MG63 (cell line): Measurements from ENCODE around the gene FGF18. TPM values are rescaled to one million over a fixed set of nuclear protein-coding genes. Genes with fewer than 3 reads are reported as not detected.
A peak's percentile ranks its signal among the peaks of the same experiment; 100 is the strongest.
"Not testable (repeated sequence)": the region's sequence is repeated elsewhere in the genome, so short reads cannot be mapped to it uniquely, and the experiment has no call there.

Experiments used
- DNase-seq: peaks from one replicate; pipeline ENCODE4 v3.0.0-alpha.2; 2020
- H3K27me3 ChIP-seq: fragments of 250-450 bp; sonication (Bioruptor Pico); 2 replicates; pipeline ENCODE4 v1.5.1; 2020; ENCODE audit warnings: mild to moderate bottlenecking, moderate library complexity
- H3K36me3 ChIP-seq: fragments of 250-450 bp; sonication (Bioruptor Pico); 2 replicates; pipeline ENCODE4 v1.5.1; 2020; ENCODE audit warnings: mild to moderate bottlenecking, moderate library complexity
- H3K4me3 ChIP-seq: fragments of 250-450 bp; sonication (Bioruptor Pico); 2 replicates; pipeline ENCODE4 v1.5.1; 2020; ENCODE audit warnings: mild to moderate bottlenecking, moderate library complexity
- H3K9me3 ChIP-seq: fragments of 250-450 bp; sonication (Bioruptor Pico); 2 replicates; pipeline ENCODE4 v1.5.1; 2020; ENCODE audit warnings: mild to moderate bottlenecking, moderate library complexity
- total RNA-seq: library from RNA; depleted of rRNA; stranded (reverse); fragments of >200 nt; shearing (Covaris generic); gene quantifications from 2 replicates; pipeline ENCODE4 v1.2.3, GENCODE V29; 2014; ENCODE audit warnings: low replicate concordance; rRNA removed

Gene FGF18
- total RNA-seq: 7.8 and 11.2 TPM in 2 replicates

- Histone ChIP-seq H3K36me3 (peaks cover 30% of the 10 kb centered on the region), H3K4me3 (peak within 1 kb of the TSS; percentile 52), H3K27me3 (no peaks in the 10 kb centered on the region), H3K9me3 (no peaks in the 10 kb centered on the region)
- DNase-seq: peak; percentile 95
Observed at GRCh38 chr5:171418982-171419687, at the start of gene FGF18. TSS of gene FGF18 (plus strand) at chr5:171419647. CDS start at chr5:171420200, 553 bp downstream.

- no peak overlapping the region for H3K4me3 ChIP-seq
- no peaks in the 10 kb centered on the region for H3K9me3 ChIP-seq
- peaks cover 3% of the 10 kb centered on the region; the same call in 1 of the 2 replicates for H3K27me3 ChIP-seq
- no peaks in the 10 kb centered on the region for H3K36me3 ChIP-seq
- DNase-seq: no peak
Observed at GRCh38 chr5:171369898-171370297, 49.5 kb upstream of the FGF18 start.

- not testable (repeated sequence) for H3K4me3 ChIP-seq, H3K9me3 ChIP-seq, H3K27me3 ChIP-seq, H3K36me3 ChIP-seq, DNase-seq
Observed at GRCh38 chr5:171370881-171371280, 48.6 kb upstream of the FGF18 start.

- H3K9me3 ChIP-seq: no peaks in the 10 kb centered on the region
- no peak overlapping the region for H3K4me3 ChIP-seq
- no peak for DNase-seq
- peaks cover 3% of the 10 kb centered on the region; the same call in 1 of the 2 replicates for H3K27me3 ChIP-seq
- no peaks in the 10 kb centered on the region for H3K36me3 ChIP-seq
Observed at GRCh38 chr5:171371326-171371725, 48.1 kb upstream of the FGF18 start.

- H3K4me3 ChIP-seq: no peak overlapping the region
- no peaks in the 10 kb centered on the region for H3K9me3 ChIP-seq
- no peak for DNase-seq
- H3K27me3 ChIP-seq: peaks cover 3% of the 10 kb centered on the region; the same call in 1 of the 2 replicates
- H3K36me3 ChIP-seq: no peaks in the 10 kb centered on the region
Observed at GRCh38 chr5:171379961-171380360, 39.5 kb upstream of the FGF18 start.

- H3K27me3 ChIP-seq, DNase-seq, H3K4me3 ChIP-seq, H3K9me3 ChIP-seq: not testable (repeated sequence)
- H3K36me3 ChIP-seq: peaks cover 17% of the 10 kb centered on the region
Observed at GRCh38 chr5:171384416-171384815, 35.0 kb upstream of the FGF18 start.

- H3K9me3 ChIP-seq, H3K4me3 ChIP-seq, H3K27me3 ChIP-seq: not testable (repeated sequence)
- peak; percentile 30 for DNase-seq
- H3K36me3 ChIP-seq: peaks cover 23% of the 10 kb centered on the region
Observed at GRCh38 chr5:171384999-171385398, 34.4 kb upstream of the FGF18 start.

- peaks cover 34% of the 10 kb centered on the region for H3K36me3 ChIP-seq
- H3K27me3 ChIP-seq: no peaks in the 10 kb centered on the region
- no peak overlapping the region for H3K4me3 ChIP-seq
Observed at GRCh38 chr5:171386006-171386671, 33.3 kb upstream of the FGF18 start.

GRCh38 chr5:171386861-171387344, 32.5 kb upstream of the FGF18 start:
- Histone ChIP-seq H3K27me3 (no peaks in the 10 kb centered on the region), H3K9me3 (no peaks in the 10 kb centered on the region), H3K36me3 (peaks cover 42% of the 10 kb centered on the region), H3K4me3 (peak overlapping the region; percentile 96)
- no peak for DNase-seq

More at GRCh38 chr5:171386006-171386671, 33.3 kb upstream of the FGF18 start:
- DNase-seq: no peak
- no peaks in the 10 kb centered on the region for H3K9me3 ChIP-seq

GRCh38 chr5:171387345-171387969, 32.0 kb upstream of the FGF18 start, which contains the start of gene NPM1:
TSS of gene NPM1 (plus strand) at chr5:171387849. CDS start at chr5:171387949, 100 bp downstream.
- DNase-seq: peak; percentile 99
- Histone ChIP-seq H3K4me3 (peak within 1 kb of the TSS; percentile 96), H3K27me3 (no peaks in the 10 kb centered on the region), H3K9me3 (no peaks in the 10 kb centered on the region), H3K36me3 (peaks cover 48% of the 10 kb centered on the region)

GRCh38 chr5:171387970-171388815, 31.3 kb upstream of the FGF18 start:
- Histone ChIP-seq H3K4me3 (peak overlapping the region; percentile 96), H3K36me3 (peaks cover 55% of the 10 kb centered on the region), H3K27me3 (no peaks in the 10 kb centered on the region), H3K9me3 (no peaks in the 10 kb centered on the region)
- DNase-seq: peak; percentile 93

GRCh38 chr5:171388816-171389168, 30.7 kb upstream of the FGF18 start:
- H3K36me3 ChIP-seq: peaks cover 61% of the 10 kb centered on the region
- peak overlapping the region; percentile 96 for H3K4me3 ChIP-seq
- DNase-seq: peak; percentile 31
- H3K27me3 ChIP-seq: no peaks in the 10 kb centered on the region
- H3K9me3 ChIP-seq: no peaks in the 10 kb centered on the region

GRCh38 chr5:171390883-171391677, 28.4 kb upstream of the FGF18 start:
- H3K36me3 ChIP-seq: peaks cover 84% of the 10 kb centered on the region
- H3K27me3 ChIP-seq: no peaks in the 10 kb centered on the region
- no peak for DNase-seq

GRCh38 chr5:171391996-171392577, 27.4 kb upstream of the FGF18 start:
- Histone ChIP-seq H3K36me3 (peaks cover 94% of the 10 kb centered on the region), H3K9me3 (no peaks in the 10 kb centered on the region), H3K4me3 (peak overlapping the region; percentile 96), H3K27me3 (no peaks in the 10 kb centered on the region)
- no peak for DNase-seq

More at GRCh38 chr5:171390883-171391677, 28.4 kb upstream of the FGF18 start:
- peak overlapping the region; percentile 96 for H3K4me3 ChIP-seq
- H3K9me3 ChIP-seq: no peaks in the 10 kb centered on the region

GRCh38 chr5:171392585-171393159, 26.8 kb upstream of the FGF18 start:
- no peak for DNase-seq
- H3K27me3 ChIP-seq: no peaks in the 10 kb centered on the region
- H3K9me3 ChIP-seq: no peaks in the 10 kb centered on the region
- peaks cover 100% of the 10 kb centered on the region for H3K36me3 ChIP-seq
- peak overlapping the region; percentile 96 for H3K4me3 ChIP-seq
